GM12878 (cell line): ENCODE measurements around the gene CARHSP1. TPM values are rescaled to one million over a fixed set of nuclear protein-coding genes. Genes with fewer than 3 reads are reported as not detected.

ENCODE experiments used
- ATAC-seq: fragments of 200-7000 bp; cut with Tn5 transposase; 3 replicates; pipeline ENCODE4 v1.9.1; 2020; ENCODE audit warnings: mild to moderate bottlenecking, moderate library complexity
- BruUV-seq: library from RNA; stranded (reverse); fragments of 400-500 nt; replicated peaks from 2 replicates; lab custom pipeline; 2021; lab: Mats Ljungman, UMichigan
- CTCF ChIA-PET: fragments of 300-600 bp; sonication (Branson Sonifier 250); formaldehyde crosslinking; extraction: SDS; loops from one replicate; lab custom pipeline; 2021; ENCODE audit warnings: inconsistent platforms; lab: Yijun Ruan, JAX
- POLR2A ChIA-PET: fragments of 350-600 bp; formaldehyde crosslinking; extraction: SDS; loops from one replicate; lab custom pipeline; 2021; ENCODE audit warnings: inconsistent platforms; lab: Charles Lee
- RAD21 ChIA-PET: fragments of 300-600 bp; sonication (Branson Sonifier 250); formaldehyde crosslinking; loops from one replicate; lab custom pipeline; 2023; ENCODE audit warnings: antibody characterized with exemption; ENCODE audit not compliant: unreplicated experiment; lab: Charles Lee
- SMC1A ChIA-PET: fragments of 300-600 bp; sonication (Branson Sonifier 250); formaldehyde crosslinking; loops from one replicate; lab custom pipeline; 2023; ENCODE audit not compliant: unreplicated experiment, uncharacterized antibody; lab: Charles Lee
- DNase-seq: peaks from one replicate; pipeline ENCODE4 v3.0.0-alpha.2; 2011; ENCODE audit warnings: low read depth, low spot score
- FAIRE-seq: peaks from 3 replicates; lab custom pipeline; 2011; peaks lifted over from hg19 to GRCh38; lab: Jason Lieb, UNC
- H2AFZ ChIP-seq: 2 replicates; pipeline ENCODE4 v1.6.0; 2011; ENCODE audit warnings: low read depth, low read length, control low read depth; ENCODE audit not compliant: control insufficient read depth
- H3K27ac ChIP-seq: 2 replicates; pipeline ENCODE4 v1.5.1; 2011; ENCODE audit warnings: control low read depth; ENCODE audit not compliant: control insufficient read depth, insufficient read depth
- H3K27me3 ChIP-seq, 2 experiments: replicated peaks in 1 of 2; 2 replicates each; pipeline versions ENCODE4 v1.6.0 to v1.6.1; 2011; ENCODE audit warnings: low read length in 1 of 2; ENCODE audit not compliant: control insufficient read depth in 2 of 2, insufficient read depth in 2 of 2
- H3K36me3 ChIP-seq, 2 experiments: 2 replicates each; pipeline ENCODE4 v1.5.1; 2011; ENCODE audit warnings: low read length in 1 of 2; ENCODE audit not compliant: control insufficient read depth in 2 of 2, insufficient read depth in 2 of 2
- H3K4me1 ChIP-seq: 2 replicates; pipeline ENCODE4 v1.6.1; 2011; ENCODE audit warnings: mild to moderate bottlenecking, low read length, moderate library complexity, mixed read lengths; ENCODE audit not compliant: control insufficient read depth, insufficient read depth
- H3K4me2 ChIP-seq: 2 replicates; pipeline ENCODE4 v1.6.0; 2011; ENCODE audit warnings: control low read depth; ENCODE audit not compliant: control insufficient read depth, insufficient read depth
- H3K4me3 ChIP-seq: fragments of 200-600 bp; sonication (generic); 2 replicates; pipeline ENCODE4 v1.5.1; 2016
- H3K79me2 ChIP-seq: 2 replicates; pipeline ENCODE4 v1.6.0; 2011; ENCODE audit warnings: low read length; ENCODE audit not compliant: control insufficient read depth, insufficient read depth
- H3K9ac ChIP-seq: 2 replicates; pipeline ENCODE4 v1.8.0; 2011; ENCODE audit warnings: low read length, control low read depth, mixed read lengths; ENCODE audit not compliant: control insufficient read depth, insufficient read depth
- H3K9me3 ChIP-seq: replicated peaks from 3 replicates; pipeline ENCODE4 v1.5.1; 2011; ENCODE audit warnings: mild to moderate bottlenecking, low read length; ENCODE audit not compliant: control insufficient read depth, insufficient read depth
- H4K20me1 ChIP-seq: 2 replicates; pipeline ENCODE4 v1.6.0; 2011; ENCODE audit not compliant: control insufficient read depth, insufficient read depth
- BACH1 ChIP-seq: fragments of 450-650 bp; IDR thresholded peaks from 2 replicates; pipeline ENCODE4 v1.6.1; 2017; ENCODE audit warnings: mild to moderate bottlenecking, borderline replicate concordance
- BCL11A ChIP-seq: IDR thresholded peaks from 2 replicates; pipeline ENCODE4 v1.6.1; 2011; ENCODE audit warnings: low read depth, low read length
- HDAC6 ChIP-seq: fragments of 200-600 bp; sonication (generic); IDR thresholded peaks from one replicate; pipeline ENCODE4 v1.8.0; 2017; ENCODE audit warnings: antibody characterized with exemption; ENCODE audit not compliant: unreplicated experiment
- HDGF ChIP-seq: fragments of 450-650 bp; IDR thresholded peaks from 2 replicates; pipeline ENCODE4 v1.6.1; 2016; ENCODE audit warnings: antibody characterized with exemption
- MYB ChIP-seq: fragments of 150-350 bp; IDR thresholded peaks from 2 replicates; pipeline ENCODE4 v1.6.1; 2014; ENCODE audit warnings: mild to moderate bottlenecking, low read depth, low read length, borderline replicate concordance
- NFIC ChIP-seq: IDR thresholded peaks from 2 replicates; pipeline ENCODE4 v1.6.1; 2012; ENCODE audit warnings: low read depth, mild to moderate bottlenecking, inconsistent platforms, low read length, moderate library complexity
- NFYB ChIP-seq: IDR thresholded peaks from 2 replicates; pipeline ENCODE4 v1.6.1; 2011; ENCODE audit warnings: low read depth, mild to moderate bottlenecking, low read length, improper control_type of control experiment, moderate library complexity; ENCODE audit not compliant: insufficient read depth
- PBX3 ChIP-seq: IDR thresholded peaks from 2 replicates; pipeline ENCODE4 v1.6.1; 2011; ENCODE audit warnings: mild to moderate bottlenecking, low read depth, low read length, moderate library complexity; ENCODE audit not compliant: insufficient replicate concordance
- POLR2AphosphoS2 ChIP-seq: IDR thresholded peaks from 2 replicates; pipeline ENCODE4 v1.6.1; 2011; ENCODE audit warnings: low read depth, mild to moderate bottlenecking, low read length, improper control_type of control experiment, moderate library complexity
- SP1 ChIP-seq: IDR thresholded peaks from one replicate; pipeline ENCODE4 v1.6.1; 2011; ENCODE audit warnings: low read depth, low read length
- ZBTB40 ChIP-seq: fragments of 450-650 bp; IDR thresholded peaks from 2 replicates; pipeline ENCODE4 v1.6.1; 2016; ENCODE audit warnings: mild to moderate bottlenecking, moderate library complexity, borderline replicate concordance
- ZNF207 ChIP-seq: fragments of 450-650 bp; IDR thresholded peaks from 2 replicates; pipeline ENCODE4 v1.6.1; 2014; ENCODE audit warnings: antibody characterized with exemption, mild to moderate bottlenecking, borderline replicate concordance
- WGBS: methylation state at CpG from one replicate; pipeline ENCODE4 v1.1.6; 2016; ENCODE audit warnings: low lambda C conversion rate; ENCODE audit not compliant: insufficient replicate concordance, insufficient coverage; ENCODE audit errors: missing lambda C conversion rate; 5-methylcytosine and 5-hydroxymethylcytosine counted together
- in situ Hi-C: fragments of 300-500 bp; cut with MboI; formaldehyde crosslinking; loops from 9 replicates; pipeline ENCODE4 v1.14.3; 2018; ENCODE audit warnings: mixed read lengths
- intact Hi-C: fragments of 100-400 bp; cut with micrococcal nuclease; formaldehyde crosslinking; loops from one replicate; pipeline ENCODE4 v1.14.2; 2022; ENCODE audit not compliant: unreplicated experiment
- polyA plus RNA-seq, 11 experiments: library from polyadenylated mRNA; depleted of rRNA in 4 of 11; unstranded in 6 of 11; stranded (reverse) in 5 of 11; fragments of >200 nt; fragmentation: Nextera tagmentation in 4 of 11; fragmentation: Illumina TruSeq in 1 of 11; extraction: Ambion mirVana in 4 of 11; extraction: Trizol in 1 of 11; gene quantifications; 1 replicate in 1 of 11; 2 replicates in 10 of 11; pipeline versions ENCODE4 v1.2.1 to v1.2.3, GENCODE V29; 2011 to 2016; ENCODE audit warnings: inconsistent platforms in 2 of 11, missing spikeins in 2 of 11, low read depth in 1 of 11
- total RNA-seq, 4 experiments: library from RNA; depleted of rRNA in 3 of 4; stranded (reverse); fragments of >200 nt in 3 of 4; fragmentation: Illumina TruSeq in 1 of 4; extraction: Trizol in 1 of 4; gene quantifications; 2 replicates each; pipeline versions ENCODE4 v1.2.1 to v1.2.3, GENCODE V29; 2013 to 2021
- TF ChIP-seq, protein P1 (sequence below): IDR thresholded peaks from 2 replicates; pipeline ENCODE4 v1.6.1; 2012; ENCODE audit warnings: low read length, inconsistent platforms
- TF ChIP-seq, protein P2 (sequence below): fragments of 450-650 bp; IDR thresholded peaks from 2 replicates; pipeline ENCODE4 v1.6.1; 2017; ENCODE audit warnings: mild to moderate bottlenecking, moderate library complexity

CARHSP1 gene
- total and polyA plus RNA-seq, 10 of the 15 experiments (the other 5 are each of a cell fraction or from before 2014, with no cell fraction given), result 5.5 to 112 (median 67.0) TPM

DNA sequence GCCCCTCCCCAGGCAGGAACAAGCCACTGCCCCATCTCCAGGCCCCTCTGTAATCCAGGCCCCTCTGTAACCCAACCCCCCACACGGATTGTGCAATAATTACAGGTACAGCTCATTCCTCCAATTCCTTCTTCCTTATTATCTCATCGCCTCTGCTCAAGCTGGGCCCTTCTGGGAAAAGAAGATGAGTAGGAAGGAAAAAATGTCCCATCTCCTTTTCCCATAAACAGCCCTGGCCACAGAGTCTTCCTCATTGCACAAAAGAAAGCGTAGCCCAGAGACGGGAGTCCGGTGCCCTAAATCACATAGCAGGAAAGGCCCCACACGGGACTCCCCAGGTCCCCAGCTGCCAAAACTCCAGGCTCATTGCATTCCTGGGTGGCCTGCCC lies 9.7 kb upstream of the CARHSP1 start:
- Histone ChIP-seq H3K27me3 (no peaks in the 10 kb centered on the region), H3K27ac (no peak overlapping the region), H3K9ac (no peak overlapping the region), H3K79me2 (no peaks in the 10 kb centered on the region), H3K36me3 (no peaks in the 10 kb centered on the region), H2AFZ (no peak overlapping the region), H4K20me1 (no peaks in the 10 kb centered on the region), H3K4me1 (peaks cover 6% of the 10 kb centered on the region), H3K4me3 (no peak overlapping the region), H3K9me3 (no peaks in the 10 kb centered on the region), H3K4me2 (no peak overlapping the region)
- intact Hi-C loops, result no loop called here
- in situ Hi-C loops, result no loop called here
- POLR2A ChIA-PET, result no interaction called here
- ATAC-seq, result no peak
- WGBS, result 57% methylated on average over 6 of the region's 6 CpGs
- SMC1A ChIA-PET, result interaction anchor here (2.4 to 5.6 kb wide), 4 partner anchors 13 to 305 kb away, joined by 6 to 37 read pairs (median 12); no protein-coding TSS in a partner anchor
- BruUV-seq, result no TSS peak
- RAD21 ChIA-PET, result interaction anchor here (0.6 to 3.8 kb wide), 4 partner anchors 9 to 254 kb away, joined by 3 to 32 read pairs (median 4); partner anchors contain the start of gene CARHSP1
- FAIRE-seq, result no peak
- CTCF ChIA-PET, result interaction anchor here (1.2 to 5.4 kb wide), 4 partner anchors 10 to 217 kb away, joined by 3 to 72 read pairs (median 22); partner anchors contain the start of genes CARHSP1, PMM2 and TMEM186
- no peak for DNase-seq
- TF ChIP-seq HDGF, result no peak
- no peak for TF ChIP-seq BCL11A
- no peak for TF ChIP-seq NFIC
- TF ChIP-seq, protein P1, sequence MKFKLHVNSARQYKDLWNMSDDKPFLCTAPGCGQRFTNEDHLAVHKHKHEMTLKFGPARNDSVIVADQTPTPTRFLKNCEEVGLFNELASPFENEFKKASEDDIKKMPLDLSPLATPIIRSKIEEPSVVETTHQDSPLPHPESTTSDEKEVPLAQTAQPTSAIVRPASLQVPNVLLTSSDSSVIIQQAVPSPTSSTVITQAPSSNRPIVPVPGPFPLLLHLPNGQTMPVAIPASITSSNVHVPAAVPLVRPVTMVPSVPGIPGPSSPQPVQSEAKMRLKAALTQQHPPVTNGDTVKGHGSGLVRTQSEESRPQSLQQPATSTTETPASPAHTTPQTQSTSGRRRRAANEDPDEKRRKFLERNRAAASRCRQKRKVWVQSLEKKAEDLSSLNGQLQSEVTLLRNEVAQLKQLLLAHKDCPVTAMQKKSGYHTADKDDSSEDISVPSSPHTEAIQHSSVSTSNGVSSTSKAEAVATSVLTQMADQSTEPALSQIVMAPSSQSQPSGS, result no peak
- no peak for TF ChIP-seq PBX3
- TF ChIP-seq ZBTB40, result no peak
- TF ChIP-seq HDAC6, result no peak
- TF ChIP-seq NFYB, result no peak
- no peak for TF ChIP-seq BACH1
- TF ChIP-seq MYB, result no peak
- TF ChIP-seq, protein P2, sequence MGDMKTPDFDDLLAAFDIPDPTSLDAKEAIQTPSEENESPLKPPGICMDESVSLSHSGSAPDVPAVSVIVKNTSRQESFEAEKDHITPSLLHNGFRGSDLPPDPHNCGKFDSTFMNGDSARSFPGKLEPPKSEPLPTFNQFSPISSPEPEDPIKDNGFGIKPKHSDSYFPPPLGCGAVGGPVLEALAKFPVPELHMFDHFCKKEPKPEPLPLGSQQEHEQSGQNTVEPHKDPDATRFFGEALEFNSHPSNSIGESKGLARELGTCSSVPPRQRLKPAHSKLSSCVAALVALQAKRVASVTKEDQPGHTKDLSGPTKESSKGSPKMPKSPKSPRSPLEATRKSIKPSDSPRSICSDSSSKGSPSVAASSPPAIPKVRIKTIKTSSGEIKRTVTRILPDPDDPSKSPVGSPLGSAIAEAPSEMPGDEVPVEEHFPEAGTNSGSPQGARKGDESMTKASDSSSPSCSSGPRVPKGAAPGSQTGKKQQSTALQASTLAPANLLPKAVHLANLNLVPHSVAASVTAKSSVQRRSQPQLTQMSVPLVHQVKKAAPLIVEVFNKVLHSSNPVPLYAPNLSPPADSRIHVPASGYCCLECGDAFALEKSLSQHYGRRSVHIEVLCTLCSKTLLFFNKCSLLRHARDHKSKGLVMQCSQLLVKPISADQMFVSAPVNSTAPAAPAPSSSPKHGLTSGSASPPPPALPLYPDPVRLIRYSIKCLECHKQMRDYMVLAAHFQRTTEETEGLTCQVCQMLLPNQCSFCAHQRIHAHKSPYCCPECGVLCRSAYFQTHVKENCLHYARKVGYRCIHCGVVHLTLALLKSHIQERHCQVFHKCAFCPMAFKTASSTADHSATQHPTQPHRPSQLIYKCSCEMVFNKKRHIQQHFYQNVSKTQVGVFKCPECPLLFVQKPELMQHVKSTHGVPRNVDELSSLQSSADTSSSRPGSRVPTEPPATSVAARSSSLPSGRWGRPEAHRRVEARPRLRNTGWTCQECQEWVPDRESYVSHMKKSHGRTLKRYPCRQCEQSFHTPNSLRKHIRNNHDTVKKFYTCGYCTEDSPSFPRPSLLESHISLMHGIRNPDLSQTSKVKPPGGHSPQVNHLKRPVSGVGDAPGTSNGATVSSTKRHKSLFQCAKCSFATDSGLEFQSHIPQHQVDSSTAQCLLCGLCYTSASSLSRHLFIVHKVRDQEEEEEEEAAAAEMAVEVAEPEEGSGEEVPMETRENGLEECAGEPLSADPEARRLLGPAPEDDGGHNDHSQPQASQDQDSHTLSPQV, result no peak
- TF ChIP-seq POLR2AphosphoS2, result no peak
- no peak for TF ChIP-seq SP1
- TF ChIP-seq ZNF207, result no peak
